Endothelial cell of umbilical vein (primary cell): ENCODE data around the gene H2BK1. TPM values are rescaled to one million over a fixed set of nuclear protein-coding genes. Genes with fewer than 3 reads are reported as not detected.

ENCODE experiments used
- BruUV-seq: library from RNA; stranded (reverse); fragments of 400-500 nt; replicated peaks from 2 replicates; lab custom pipeline; 2021; lab: Mats Ljungman, UMichigan
- CTCF ChIA-PET: fragments of 300-600, 350-600 bp; sonication (Branson Sonifier 250); formaldehyde crosslinking; loops from one replicate; lab custom pipeline; 2021; ENCODE audit warnings: antibody characterized with exemption, inconsistent platforms; lab: Charles Lee
- POLR2A ChIA-PET: fragments of 300-600, 350-600 bp; sonication (Branson Sonifier 250); formaldehyde crosslinking; loops from one replicate; lab custom pipeline; 2021; ENCODE audit warnings: antibody characterized with exemption, inconsistent platforms; lab: Charles Lee
- DNase-seq: peaks from one replicate; pipeline ENCODE4 v3.0.0-alpha.2; 2011; ENCODE audit warnings: low read depth, low spot score
- FAIRE-seq: peaks from 2 replicates; lab custom pipeline; 2011; peaks lifted over from hg19 to GRCh38; lab: Jason Lieb, UNC
- H2AFZ ChIP-seq: 2 replicates; pipeline ENCODE4 v1.6.0; 2012; ENCODE audit warnings: low read depth, low read length, control low read depth, inconsistent platforms
- H3K27ac ChIP-seq: 2 replicates; pipeline ENCODE4 v1.5.1; 2011; ENCODE audit warnings: low read depth, mild to moderate bottlenecking, control low read depth, low read length, moderate library complexity; ENCODE audit not compliant: insufficient read depth
- H3K27me3 ChIP-seq, 2 experiments: 2 replicates each; pipeline versions ENCODE4 v1.6.0 to v1.6.1; 2011; ENCODE audit warnings: low read length in 2 of 2, mixed read lengths in 1 of 2; ENCODE audit not compliant: control insufficient read depth in 2 of 2, insufficient read depth in 2 of 2
- H3K36me3 ChIP-seq, 2 experiments: 2 replicates in 1 of 2; 3 replicates in 1 of 2; pipeline ENCODE4 v1.5.1; 2011; ENCODE audit warnings: low read length in 2 of 2, mild to moderate bottlenecking in 1 of 2, moderate library complexity in 1 of 2; ENCODE audit not compliant: control insufficient read depth in 2 of 2, insufficient read depth in 2 of 2; ENCODE audit errors: extremely low read depth in 1 of 2
- H3K4me1 ChIP-seq: 3 replicates; pipeline ENCODE4 v1.5.1; 2011; ENCODE audit warnings: mild to moderate bottlenecking, low read length; ENCODE audit not compliant: control insufficient read depth, insufficient read depth; ENCODE audit errors: extremely low read depth
- H3K4me2 ChIP-seq: 2 replicates; pipeline ENCODE4 v1.6.1; 2011; ENCODE audit warnings: low read length, control low read depth, mixed read lengths; ENCODE audit not compliant: insufficient read depth
- H3K4me3 ChIP-seq, 3 experiments: fragments of 200-600 bp in 1 of 3; sonication (generic), shearing (Covaris generic) in 1 of 3; replicated peaks in 1 of 3; 2 replicates each; pipeline ENCODE4 v1.5.1; 2011 to 2016; ENCODE audit warnings: control low read depth in 3 of 3, low read length in 3 of 3, mild to moderate bottlenecking in 2 of 3, inconsistent platforms in 1 of 3, low read depth in 1 of 3, moderate library complexity in 1 of 3; ENCODE audit not compliant: insufficient read depth in 1 of 3
- H3K79me2 ChIP-seq: 2 replicates; pipeline ENCODE4 v1.6.0; 2012; ENCODE audit warnings: low read length, inconsistent platforms; ENCODE audit not compliant: control insufficient read depth, insufficient read depth
- H3K9ac ChIP-seq: replicated peaks from 2 replicates; pipeline ENCODE3; 2011; ENCODE audit warnings: low read length, control low read depth; ENCODE audit not compliant: insufficient read depth; ENCODE audit errors: extremely low read depth
- H3K9me1 ChIP-seq: replicated peaks from 3 replicates; pipeline ENCODE4 v1.6.0; 2011; ENCODE audit warnings: mild to moderate bottlenecking, low read length; ENCODE audit not compliant: control insufficient read depth, insufficient read depth; ENCODE audit errors: extremely low read depth
- H3K9me3 ChIP-seq: replicated peaks from 2 replicates; pipeline ENCODE4 v1.5.1; 2012; ENCODE audit warnings: low read length, inconsistent platforms; ENCODE audit not compliant: control insufficient read depth, insufficient read depth
- H4K20me1 ChIP-seq: replicated peaks from 2 replicates; pipeline ENCODE3; 2011; ENCODE audit warnings: mild to moderate bottlenecking, low read length; ENCODE audit not compliant: control insufficient read depth, insufficient read depth; ENCODE audit errors: extremely low read depth
- CTCF ChIP-seq, 2 donors: IDR thresholded peaks; 1 replicate in 1 of 2; 2 replicates in 1 of 2; pipeline ENCODE4 v1.5.1; 2011; ENCODE audit warnings: low read length in 2 of 2, mild to moderate bottlenecking in 2 of 2, moderate library complexity in 2 of 2, control low read depth in 1 of 2, inconsistent platforms in 1 of 2, low read depth in 1 of 2; ENCODE audit not compliant: insufficient read depth in 1 of 2; ENCODE audit errors: extremely low read depth in 1 of 2
- EZH2 ChIP-seq: IDR thresholded peaks from 2 replicates; pipeline ENCODE4 v1.6.1; 2012; ENCODE audit warnings: borderline replicate concordance, low read depth, mild to moderate bottlenecking, moderate library complexity, low read length, inconsistent platforms; ENCODE audit not compliant: severe bottlenecking
- FOS ChIP-seq: IDR thresholded peaks from 2 replicates; pipeline ENCODE4 v1.6.1; 2011; ENCODE audit warnings: mild to moderate bottlenecking, low read length, moderate library complexity, borderline replicate concordance; ENCODE audit not compliant: insufficient read depth
- GATA2 ChIP-seq: IDR thresholded peaks from 2 replicates; pipeline ENCODE4 v1.7.0; 2011; ENCODE audit warnings: low read depth, mild to moderate bottlenecking, moderate library complexity, mixed read lengths, low read length; ENCODE audit not compliant: insufficient read length, insufficient read depth
- JUN ChIP-seq: IDR thresholded peaks from 2 replicates; pipeline ENCODE4 v1.6.1; 2011; ENCODE audit warnings: borderline replicate concordance, low read depth; ENCODE audit not compliant: insufficient read length, insufficient read depth
- MAX ChIP-seq: IDR thresholded peaks from 2 replicates; pipeline ENCODE4 v1.6.1; 2011; ENCODE audit not compliant: insufficient read depth, insufficient read length
- MYC ChIP-seq: IDR thresholded peaks from one replicate; pipeline ENCODE4 v1.6.1; 2011; ENCODE audit warnings: mild to moderate bottlenecking, low read depth, low read length
- POLR2A ChIP-seq: IDR thresholded peaks from 2 replicates; pipeline ENCODE4 v1.6.1; 2012; ENCODE audit warnings: low read depth, mild to moderate bottlenecking, control low read depth, low read length
- POLR2AphosphoS5 ChIP-seq: IDR thresholded peaks from 2 replicates; pipeline ENCODE4 v1.6.1; 2012; ENCODE audit warnings: low read depth, mild to moderate bottlenecking, control low read depth, low read length, moderate library complexity; ENCODE audit not compliant: insufficient read depth
- dilution Hi-C: fragments of 300-500 bp; cut with MboI; formaldehyde crosslinking; loops from one replicate; pipeline ENCODE4 v1.15.0; 2019; ENCODE audit warnings: low sequenced_read_pairs; ENCODE audit not compliant: extremely low pct_ligation_motif_present
- intact Hi-C: fragments of 100-400 bp; cut with micrococcal nuclease; formaldehyde crosslinking; loops from one replicate; pipeline ENCODE4 v1.10.0; 2022
- polyA plus RNA-seq, 4 experiments: library from polyadenylated mRNA; depleted of rRNA in 3 of 4; stranded (reverse) in 3 of 4; unstranded in 1 of 4; fragments of >200 nt; gene quantifications; 2 replicates each; pipeline versions ENCODE4 v1.2.1 to v1.2.3, GENCODE V29; 2011 to 2012; ENCODE audit warnings: missing spikeins in 1 of 4
- total RNA-seq: library from RNA; stranded (reverse); gene quantifications from 2 replicates; pipeline ENCODE4 v1.2.3, GENCODE V29; 2021

Gene H2BK1
- total and polyA plus RNA-seq, 2 donors (not counting 3 experiments of a cell fraction or from before 2014, with no cell fraction given) = not detected

- POLR2A ChIA-PET = no interaction called here
These were observed 43.6 kb downstream of the H2BK1 start for GRCh38 chr7:151166629-151167196.

More at GRCh38 chr7:151166629-151167196, 43.6 kb downstream of the H2BK1 start:
- dilution Hi-C loops (no loop called here), intact Hi-C loops (no loop called here)
- peaks cover 6% of the 10 kb centered on the region for H3K4me1 ChIP-seq
- CTCF ChIA-PET = interaction anchor here (1.0 to 1.4 kb wide), 3 partner anchors 19 to 43 kb away, joined by 3 to 5 read pairs (median 4); no protein-coding TSS in a partner anchor
- no peak overlapping the region for H3K27ac ChIP-seq
- BruUV-seq = no TSS peak
- no peak overlapping the region for H3K9ac ChIP-seq
- DNase-seq = no peak
- no peaks in the 10 kb centered on the region for H3K9me3 ChIP-seq
- no peaks in the 10 kb centered on the region for H3K36me3 ChIP-seq
- H3K9me1 ChIP-seq = no peaks in the 10 kb centered on the region
- H2AFZ ChIP-seq = peak overlapping the region; percentile 58
- no peaks in the 10 kb centered on the region for H3K79me2 ChIP-seq
- no peak for FAIRE-seq
- peak overlapping the region in 2 of 3 experiments; percentile 26 to 27 for H3K4me3 ChIP-seq
- no peak overlapping the region for H3K4me2 ChIP-seq
- H4K20me1 ChIP-seq = no peaks in the 10 kb centered on the region
- no peak for TF ChIP-seq FOS
- TF ChIP-seq JUN = no peak
- no peak for TF ChIP-seq MYC
- no peak for TF ChIP-seq MAX
- no peak for TF ChIP-seq CTCF (IDR thresholded peaks at IDR 0.05; ENCODE audit: extremely low read depth in 1 of 2, insufficient read depth in 1 of 2, low read depth in 1 of 2, low read length in 2 of 2)
- no peak for TF ChIP-seq GATA2
- TF ChIP-seq POLR2A = no peak
- no peak for TF ChIP-seq EZH2
- TF ChIP-seq POLR2AphosphoS5 = no peak
- peaks cover 45 to 67% of the 10 kb centered on the region in 2 experiments for H3K27me3 ChIP-seq
